Stimulated activated CD4-positive, alpha-beta T cell treated with anti-CD3 and anti-CD28 coated beads, Interleukin-4, amount 100 ng/mL, for 1 hour (primary cell): ENCODE measurements around the gene CCNH.

Experiments used
- DNase-seq: peaks from one replicate; pipeline ENCODE4 v3.0.0-alpha.2; 2020

The CCNH gene

DNA sequence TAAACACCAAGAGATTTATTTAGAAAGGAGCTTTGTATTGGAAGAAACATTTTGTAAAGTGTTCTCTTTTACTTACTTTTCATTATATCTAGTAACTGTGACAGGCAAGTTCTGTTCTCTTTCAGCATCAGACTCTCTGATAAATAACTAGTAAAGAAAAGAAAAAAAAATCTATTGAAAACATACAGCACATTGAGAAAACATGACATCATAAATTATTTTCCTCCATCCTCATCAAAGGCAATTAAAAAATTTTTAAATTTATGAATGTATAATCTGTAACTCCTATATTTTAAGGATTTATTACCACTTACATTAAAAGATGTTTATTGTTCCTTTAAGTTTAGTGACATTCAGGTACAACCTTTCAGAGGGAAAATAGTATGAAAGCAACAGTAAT lies 11.1 kb downstream of the CCNH start:
- DNase-seq = no peak

DNA sequence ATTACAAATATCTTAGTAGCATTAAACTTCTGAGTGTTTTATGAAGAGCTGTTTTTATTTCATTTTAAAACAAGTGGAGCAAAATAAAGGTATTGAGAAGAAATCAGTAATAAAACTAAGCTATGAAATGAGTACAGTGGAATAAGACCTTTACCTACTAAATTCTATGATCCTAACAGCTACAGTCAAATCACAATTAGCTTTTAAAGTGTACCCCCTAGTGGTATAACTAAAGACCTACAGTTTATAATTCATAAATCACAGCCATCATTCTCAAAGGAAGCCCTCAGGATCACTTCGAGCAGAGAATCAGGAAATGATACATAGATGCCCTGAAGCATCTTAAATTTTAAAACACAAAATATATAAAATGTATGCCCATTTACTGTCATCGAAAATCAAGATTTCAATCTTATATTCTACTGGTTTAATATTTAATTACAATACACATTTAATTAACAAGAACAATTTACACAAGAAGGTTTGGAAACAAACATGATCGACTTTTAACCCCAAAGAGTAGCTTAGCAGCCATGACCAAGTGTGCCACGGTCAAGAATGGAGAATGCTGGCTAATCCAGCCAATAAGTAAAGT lies 12.3 kb downstream of the CCNH start:
- no peak for DNase-seq

DNA sequence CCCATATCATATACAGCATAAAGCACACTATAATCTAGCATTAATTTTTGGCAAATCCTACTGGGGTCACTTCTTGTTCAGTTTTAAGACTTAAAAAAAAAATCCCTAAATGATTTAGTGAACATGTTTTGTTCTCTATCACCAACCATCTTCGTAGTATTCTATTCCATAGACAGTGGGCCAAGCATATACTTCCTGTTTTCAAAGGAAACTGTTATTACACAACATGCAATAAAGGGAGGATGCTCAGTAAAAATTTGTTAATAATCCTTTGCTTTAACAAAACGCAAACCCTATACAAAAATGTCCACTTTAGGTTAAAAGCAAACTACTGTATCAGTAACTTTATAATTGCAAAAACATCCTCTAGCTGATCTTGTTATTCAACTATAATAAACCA lies 13.0 kb downstream of the CCNH start:
- no peak for DNase-seq

DNA sequence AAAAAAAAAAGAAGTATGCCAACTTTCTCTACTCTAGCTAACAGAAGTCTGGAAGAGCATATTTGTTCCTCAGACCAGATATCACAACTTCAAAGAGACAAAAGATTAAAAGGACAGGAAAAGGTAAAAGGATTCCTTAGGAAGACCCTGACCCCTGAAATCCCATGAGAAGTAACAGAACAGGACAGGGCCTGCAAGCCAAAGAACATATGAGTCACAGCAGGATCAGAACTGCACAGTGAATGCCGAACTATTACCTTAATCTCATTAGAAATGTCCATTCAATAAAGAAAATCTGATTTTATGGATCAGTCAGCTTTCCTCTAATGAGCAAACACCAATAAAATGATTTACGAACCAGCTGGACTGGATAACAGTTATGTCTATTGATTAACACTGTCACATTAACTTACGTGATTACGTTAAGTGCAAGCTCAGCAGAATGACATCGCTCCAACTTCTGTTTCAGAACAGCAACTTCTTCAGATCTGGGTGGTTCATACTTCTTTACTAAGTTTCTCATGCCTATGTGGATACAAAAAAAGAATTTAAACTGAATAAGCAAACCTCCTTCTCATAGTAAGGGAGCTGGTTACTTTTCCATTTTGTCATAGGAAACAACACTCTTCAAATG lies 13.6 kb downstream of the CCNH start:
- DNase-seq = no peak

DNA sequence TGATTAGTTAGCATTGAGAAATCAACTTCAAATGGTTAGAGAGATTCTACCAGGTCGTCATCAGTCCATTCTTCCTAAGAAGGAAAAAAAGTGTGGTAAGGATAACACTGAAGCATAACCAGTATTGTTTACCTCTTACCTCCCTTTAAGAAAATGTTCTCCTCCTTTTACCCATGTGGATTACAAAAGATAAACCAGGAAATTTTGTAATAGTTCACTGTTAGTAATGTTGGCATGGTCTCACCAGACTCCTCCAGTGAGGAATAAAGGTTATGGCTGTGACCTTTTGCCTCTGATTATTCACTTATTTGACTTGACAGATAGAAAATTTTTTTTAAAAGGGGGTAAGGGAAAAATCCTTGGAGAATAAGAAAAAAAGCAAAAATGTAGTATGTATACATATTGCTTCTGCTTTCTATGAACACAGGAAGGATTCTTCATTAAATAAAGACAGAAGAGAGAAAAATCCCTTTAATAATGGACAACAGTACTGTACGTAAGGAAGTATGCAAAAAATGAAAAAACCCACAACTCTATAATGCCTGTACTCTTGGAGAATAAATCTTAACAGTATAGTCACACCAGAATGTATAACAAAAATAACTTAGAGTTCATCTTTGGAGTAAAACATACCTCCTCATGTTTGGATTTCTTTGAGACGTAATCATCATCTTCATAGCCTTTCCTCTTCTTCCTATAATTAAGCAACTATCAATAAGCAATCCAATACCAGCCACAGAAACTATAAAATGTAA lies 18.1 kb downstream of the CCNH start:
- DNase-seq = no peak

- no peak for DNase-seq
Measured at GRCh38 chr5:87393331-87393730, 19.4 kb downstream of the CCNH start.

- no peak for DNase-seq
Measured at GRCh38 chr5:87392801-87393200, 19.9 kb downstream of the CCNH start.

- DNase-seq = no peak
Measured at GRCh38 chr5:87392170-87392569, 20.6 kb downstream of the CCNH start.

DNA sequence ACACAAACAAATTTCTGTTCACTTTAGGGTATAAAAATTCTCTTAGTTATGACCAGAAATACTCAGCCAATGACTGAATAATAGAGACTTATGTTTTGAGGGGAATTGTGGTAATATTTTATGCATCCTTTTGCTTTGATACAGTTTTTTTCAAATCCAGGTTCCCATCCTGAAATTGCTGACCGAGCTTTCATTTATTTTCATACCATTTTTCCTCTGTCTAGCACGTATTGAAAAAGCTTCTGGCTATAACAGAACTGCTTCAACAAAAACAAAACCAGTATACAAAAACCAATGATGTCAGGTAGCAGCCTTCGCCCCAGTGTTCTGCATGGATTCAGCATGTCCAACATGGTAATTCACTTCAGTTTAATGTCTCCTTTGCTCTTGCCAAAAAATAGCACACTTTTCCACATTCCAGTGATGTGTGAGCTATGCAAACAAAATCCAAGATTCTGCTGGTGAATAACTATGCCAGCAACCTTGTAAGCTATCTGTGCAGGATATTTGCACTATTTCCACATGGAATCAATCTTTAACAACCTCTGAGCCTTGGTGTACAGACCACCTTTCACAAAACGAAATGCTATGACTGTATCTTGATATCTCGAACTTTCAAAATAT lies 22.0 kb downstream of the CCNH start:
- DNase-seq = no peak

DNA sequence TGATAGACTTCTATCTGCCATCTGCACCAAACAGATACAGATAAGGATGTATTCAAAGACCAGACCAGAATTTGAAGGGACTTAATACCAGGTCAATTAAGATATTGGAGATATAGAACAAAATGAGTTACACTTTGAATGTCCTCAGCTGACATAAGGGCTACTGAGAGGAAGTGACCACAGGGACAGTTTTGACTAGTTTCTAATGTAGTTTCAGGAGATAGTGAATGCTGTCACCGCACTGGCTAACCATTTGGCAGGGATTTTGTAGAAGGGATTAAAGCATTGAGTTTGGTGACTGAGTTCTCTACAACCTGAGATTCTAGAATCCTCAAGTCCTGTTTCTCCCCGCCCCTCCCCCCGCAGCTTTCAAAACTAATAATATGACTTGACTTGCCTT lies 22.7 kb downstream of the CCNH start:
- no peak for DNase-seq

GRCh38 chr5:87389296-87390034 lies 23.3 kb downstream of the CCNH start:
- no peak for DNase-seq

GRCh38 chr5:87388129-87388528 lies 24.6 kb downstream of the CCNH start:
- DNase-seq = no peak

GRCh38 chr5:87385802-87386201 lies 26.9 kb downstream of the CCNH start:
- no peak for DNase-seq

DNA sequence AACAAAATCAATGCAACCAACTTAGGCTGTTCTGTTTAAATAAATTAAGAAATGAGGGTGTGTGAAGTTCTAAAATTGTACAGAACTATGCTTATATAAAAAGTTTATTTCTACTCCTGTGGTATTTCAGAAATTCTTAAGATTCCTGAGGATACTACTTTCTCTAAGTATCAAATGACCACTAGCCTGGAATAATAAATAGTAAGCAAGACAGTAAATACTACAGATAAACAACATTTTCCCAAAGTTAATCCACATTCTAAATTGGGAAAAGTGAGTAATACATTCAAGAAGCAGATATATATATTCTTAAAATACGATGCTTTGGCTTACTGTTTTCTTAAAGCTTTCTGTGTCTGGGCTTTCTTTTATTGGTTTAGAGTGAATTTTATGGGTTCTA lies 29.5 kb downstream of the CCNH start:
- no peak for DNase-seq

DNA sequence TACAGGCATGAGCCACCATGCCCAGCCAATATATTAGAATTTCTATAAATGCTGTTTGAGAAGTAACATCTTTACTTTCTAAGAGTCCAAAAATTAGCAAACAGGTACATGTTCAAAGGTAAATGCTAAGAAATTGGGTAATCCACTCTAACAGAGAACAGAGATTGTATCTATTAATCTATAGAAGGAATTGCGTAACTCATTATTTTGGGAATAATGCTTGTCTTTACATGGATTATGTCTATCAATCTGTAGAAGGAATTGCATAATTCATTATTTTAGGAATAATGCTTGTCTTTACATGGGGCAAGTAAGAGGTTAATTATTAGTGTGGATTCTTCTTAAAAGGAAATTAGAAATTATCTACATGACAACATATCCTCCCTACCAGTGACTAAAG lies 30.5 kb downstream of the CCNH start:
- no peak for DNase-seq

GRCh38 chr5:87372705-87373104 lies 40.0 kb downstream of the CCNH start:
- no peak for DNase-seq

- DNase-seq = no peak
Measured at GRCh38 chr5:87369431-87369830, 43.3 kb downstream of the CCNH start.

GRCh38 chr5:87368601-87369000 lies 44.1 kb downstream of the CCNH start:
- DNase-seq = no peak

DNA sequence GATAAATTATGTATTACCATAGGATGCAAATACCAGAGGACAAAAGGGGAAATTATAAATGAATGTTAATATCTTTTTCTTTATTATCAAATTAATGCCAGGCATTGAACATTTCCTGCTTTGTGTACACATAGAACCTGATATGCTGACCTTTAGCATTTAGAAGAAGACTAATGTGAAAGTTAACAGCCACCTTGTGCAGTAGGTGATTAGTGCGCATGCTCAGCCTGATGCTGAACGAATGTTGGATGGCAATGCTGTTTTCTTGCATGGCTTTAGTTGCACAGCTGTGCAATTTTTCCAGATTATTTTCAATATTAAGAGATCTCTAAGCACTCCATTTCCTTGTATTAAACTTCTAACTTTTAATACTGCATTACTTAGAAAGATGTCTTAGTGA lies 45.5 kb downstream of the CCNH start:
- no peak for DNase-seq

DNA sequence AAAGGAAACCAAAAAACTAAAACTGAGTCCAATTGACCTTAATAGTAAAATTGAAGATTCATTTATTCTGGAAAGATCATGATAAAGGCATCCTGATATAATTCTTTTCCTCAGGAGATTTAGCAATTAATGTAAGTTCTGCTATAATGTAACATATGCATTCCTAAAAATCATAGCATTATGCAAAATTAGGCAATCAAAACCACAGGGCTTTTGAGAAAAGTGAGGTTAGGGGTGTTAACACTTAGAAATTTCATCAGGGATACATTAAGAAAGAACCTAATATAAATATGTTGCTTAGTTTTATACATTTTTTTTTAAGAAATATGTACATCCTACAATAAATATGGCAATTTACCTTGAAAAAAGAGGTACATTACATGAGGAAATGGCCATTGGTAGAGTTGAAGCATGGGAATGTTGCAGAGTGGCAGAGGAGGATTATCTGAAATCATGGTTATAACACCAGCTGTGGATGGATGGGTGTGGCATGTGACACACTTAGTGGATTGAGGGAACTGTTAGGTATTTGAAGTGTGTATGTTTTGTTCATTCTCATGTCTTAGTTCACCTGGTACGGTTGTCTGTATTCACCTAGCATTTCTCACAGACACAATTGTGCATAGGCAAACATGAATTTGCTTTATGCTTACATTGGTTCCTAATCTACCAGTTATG lies 51.1 kb downstream of the CCNH start:
- no peak for DNase-seq

GRCh38 chr5:87361031-87361445 lies 51.7 kb downstream of the CCNH start:
- no peak for DNase-seq

- no peak for DNase-seq
Measured at GRCh38 chr5:87360132-87360531, 52.6 kb downstream of the CCNH start.

DNA sequence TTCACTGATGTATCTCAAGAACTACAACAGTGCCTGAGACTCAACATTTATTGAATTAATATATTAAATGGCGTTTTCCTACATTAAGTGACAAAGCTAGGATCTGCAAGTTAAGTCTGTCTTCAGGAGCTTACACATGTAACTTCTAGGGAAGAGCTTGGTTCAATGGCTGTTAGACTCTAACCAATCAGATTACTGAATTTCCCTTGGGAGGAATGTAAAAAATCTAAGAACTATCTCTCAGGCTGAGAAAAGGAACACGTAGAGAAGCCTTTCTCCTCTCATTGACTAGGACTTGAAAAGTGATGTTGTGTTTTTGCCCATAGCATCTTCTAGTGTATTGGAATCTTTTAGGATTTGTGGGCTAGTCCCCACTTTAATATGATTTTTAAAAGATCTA lies 53.6 kb downstream of the CCNH start:
- DNase-seq = no peak
